H1 (cell line): ENCODE data around the gene SHC3. TPM values are rescaled to one million over a fixed set of nuclear protein-coding genes. Genes with fewer than 3 reads are reported as not detected.

ENCODE experiments used
- CTCF ChIA-PET: fragments of 300-600 bp; sonication (Branson Sonifier 250); formaldehyde crosslinking; loops from one replicate; lab custom pipeline; 2021; ENCODE audit not compliant: partially characterized antibody; lab: Charles Lee
- POLR2A ChIA-PET: fragments of 300-600 bp; sonication (Branson Sonifier 250); formaldehyde crosslinking; loops from one replicate; lab custom pipeline; 2021; ENCODE audit warnings: inconsistent platforms; ENCODE audit not compliant: partially characterized antibody; lab: Charles Lee
- DNase-seq, 2 experiments: peaks; one replicate each; pipeline versions ENCODE4 v3.0.0 to v3.0.0-alpha.2; 2010 to 2022; ENCODE audit warnings: low spot score in 2 of 2, low read depth in 1 of 2, mixed read lengths in 1 of 2
- FAIRE-seq: peaks from 2 replicates; lab custom pipeline; 2011; peaks lifted over from hg19 to GRCh38; lab: Jason Lieb, UNC
- H2AFZ ChIP-seq: 2 replicates; pipeline ENCODE4 v1.8.1; 2012; ENCODE audit warnings: low read length, inconsistent platforms
- H2AK5ac ChIP-seq: 2 replicates; pipeline ENCODE4 v1.6.1; 2013; ENCODE audit warnings: low read depth, low read length
- H2BK120ac ChIP-seq: replicated peaks from 2 replicates; pipeline ENCODE3; 2013; ENCODE audit warnings: low read depth, low read length, inconsistent platforms
- H2BK12ac ChIP-seq: 2 replicates; pipeline ENCODE4 v1.6.1; 2013; ENCODE audit warnings: low read depth, low read length
- H2BK15ac ChIP-seq: 2 replicates; pipeline ENCODE4 v1.6.1; 2013; ENCODE audit warnings: low read length
- H2BK20ac ChIP-seq: 2 replicates; pipeline ENCODE4 v1.6.1; 2013; ENCODE audit warnings: low read length
- H2BK5ac ChIP-seq: 2 replicates; pipeline ENCODE4 v1.6.1; 2013; ENCODE audit warnings: low read depth, low read length
- H3K14ac ChIP-seq: 2 replicates; pipeline ENCODE4 v1.6.1; 2013; ENCODE audit warnings: inconsistent platforms; ENCODE audit not compliant: insufficient read length
- H3K18ac ChIP-seq: 2 replicates; pipeline ENCODE4 v1.6.1; 2013; ENCODE audit warnings: low read length; ENCODE audit errors: extremely low read depth
- H3K23ac ChIP-seq: 2 replicates; pipeline ENCODE4 v1.6.1; 2013; ENCODE audit warnings: inconsistent platforms; ENCODE audit not compliant: insufficient read length
- H3K23me2 ChIP-seq: 2 replicates; pipeline ENCODE4 v1.6.1; 2013; ENCODE audit warnings: low read depth, low read length
- H3K27ac ChIP-seq: 2 replicates; pipeline ENCODE4 v1.6.1; 2011; ENCODE audit warnings: low read depth, low read length, inconsistent platforms
- H3K27me3 ChIP-seq, 4 experiments: replicated peaks in 1 of 4; 1 replicate in 1 of 4; 2 replicates in 3 of 4; pipeline versions ENCODE4 v1.6.1 to v1.8.1; 2011 to 2013; ENCODE audit warnings: low read length in 3 of 4, mild to moderate bottlenecking in 3 of 4, inconsistent platforms in 2 of 4, mixed read lengths in 2 of 4, moderate library complexity in 1 of 4; ENCODE audit not compliant: control insufficient read depth in 3 of 4, insufficient read depth in 3 of 4; ENCODE audit errors: extremely low read depth in 1 of 4
- H3K36me3 ChIP-seq, 4 experiments: 2 replicates each; pipeline versions ENCODE4 v1.6.1 to v1.8.1; 2011 to 2013; ENCODE audit warnings: mild to moderate bottlenecking in 4 of 4, low read length in 3 of 4, moderate library complexity in 2 of 4, control low read depth in 1 of 4, inconsistent platforms in 1 of 4; ENCODE audit not compliant: insufficient read depth in 4 of 4, control insufficient read depth in 2 of 4
- H3K4ac ChIP-seq: replicated peaks from 2 replicates; pipeline ENCODE3; 2013; ENCODE audit warnings: low read length, low read depth, mixed read lengths, inconsistent platforms; ENCODE audit not compliant: insufficient read length
- H3K4me1 ChIP-seq, 4 experiments: replicated peaks in 1 of 4; 1 replicate in 1 of 4; 2 replicates in 3 of 4; pipeline versions ENCODE4 v1.6.1 to v1.8.1; 2011 to 2013; ENCODE audit warnings: low read length in 3 of 4, inconsistent platforms in 2 of 4, mixed read lengths in 1 of 4; ENCODE audit not compliant: insufficient read depth in 4 of 4, control insufficient read depth in 3 of 4
- H3K4me2 ChIP-seq, 2 experiments: 2 replicates each; pipeline versions ENCODE4 v1.6.1 to v1.8.1; 2011 to 2013; ENCODE audit warnings: low read depth in 2 of 2, low read length in 2 of 2, control low read depth in 1 of 2, inconsistent platforms in 1 of 2, mild to moderate bottlenecking in 1 of 2; ENCODE audit not compliant: insufficient read depth in 1 of 2
- H3K4me3 ChIP-seq, 4 experiments: fragments of 200-600, 300-600 bp in 1 of 4; sonication (generic), shearing (Covaris generic), sonication (Bioruptor Twin) in 1 of 4; 2 replicates each; pipeline versions ENCODE4 v1.5.1 to v1.8.1; 2011 to 2016; ENCODE audit warnings: low read length in 4 of 4, low read depth in 3 of 4, control low read depth in 2 of 4, inconsistent platforms in 2 of 4, mild to moderate bottlenecking in 2 of 4, mixed read lengths in 1 of 4, moderate library complexity in 1 of 4; ENCODE audit not compliant: insufficient read depth in 2 of 4; ENCODE audit errors: extremely low read depth in 1 of 4
- H3K56ac ChIP-seq: replicated peaks from 2 replicates; pipeline ENCODE3; 2013; ENCODE audit warnings: low read depth, mild to moderate bottlenecking, mixed read lengths, low read length, inconsistent platforms; ENCODE audit not compliant: insufficient read length
- H3K79me1 ChIP-seq: 2 replicates; pipeline ENCODE4 v1.6.1; 2013; ENCODE audit warnings: low read depth, low read length, control low read depth
- H3K79me2 ChIP-seq, 2 experiments: 2 replicates each; pipeline versions ENCODE4 v1.6.1 to v1.8.1; 2012 to 2013; ENCODE audit warnings: low read length in 2 of 2, mild to moderate bottlenecking in 2 of 2, inconsistent platforms in 1 of 2; ENCODE audit not compliant: insufficient read depth in 2 of 2, control insufficient read depth in 1 of 2
- H3K9ac ChIP-seq, 4 experiments: replicated peaks in 1 of 4; 1 replicate in 1 of 4; 2 replicates in 3 of 4; pipeline versions ENCODE4 v1.6.1 to v1.8.1; 2011 to 2013; ENCODE audit warnings: low read depth in 3 of 4, low read length in 3 of 4, control low read depth in 2 of 4, mild to moderate bottlenecking in 2 of 4, moderate library complexity in 2 of 4, inconsistent platforms in 1 of 4; ENCODE audit errors: extremely low read depth in 1 of 4
- H3K9me3 ChIP-seq, 2 experiments: 2 replicates each; pipeline versions ENCODE4 v1.6.1 to v1.8.1; 2012 to 2013; ENCODE audit warnings: mild to moderate bottlenecking in 2 of 2, moderate library complexity in 2 of 2, control low read depth in 1 of 2, inconsistent platforms in 1 of 2, low read depth in 1 of 2, low read length in 1 of 2, mixed read lengths in 1 of 2; ENCODE audit not compliant: insufficient read depth in 2 of 2
- H4K20me1 ChIP-seq, 2 experiments: replicated peaks in 1 of 2; 2 replicates each; pipeline versions ENCODE3 to v1.8.1; 2011 to 2013; ENCODE audit warnings: inconsistent platforms in 2 of 2, low read length in 2 of 2, mild to moderate bottlenecking in 1 of 2; ENCODE audit not compliant: insufficient read depth in 2 of 2, control insufficient read depth in 1 of 2
- H4K5ac ChIP-seq: 2 replicates; pipeline ENCODE4 v1.6.1; 2013; ENCODE audit warnings: low read length, low read depth, mixed read lengths, inconsistent platforms; ENCODE audit not compliant: insufficient read length
- H4K8ac ChIP-seq: 2 replicates; pipeline ENCODE4 v1.8.0; 2013; ENCODE audit warnings: mild to moderate bottlenecking, moderate library complexity, low read length, inconsistent platforms; ENCODE audit not compliant: insufficient read depth; ENCODE audit errors: extremely low read depth
- H4K91ac ChIP-seq: replicated peaks from 2 replicates; pipeline ENCODE3; 2013; ENCODE audit warnings: low read length, mixed read lengths, inconsistent platforms; ENCODE audit not compliant: insufficient read length
- CBX8 ChIP-seq: fragments of 300-800, 300-1000 bp; sonication (generic); IDR thresholded peaks from 2 replicates; pipeline ENCODE4 v1.7.1; 2016; ENCODE audit warnings: low read depth, low read length, borderline replicate concordance
- CEBPB ChIP-seq: IDR thresholded peaks from 2 replicates; pipeline ENCODE4 v1.6.1; 2012; ENCODE audit warnings: low read depth, low read length
- CTCF ChIP-seq, 3 experiments: IDR thresholded peaks; 1 replicate in 2 of 3; 2 replicates in 1 of 3; pipeline versions ENCODE4 v1.5.1 to v1.6.1; 2011; ENCODE audit warnings: low read length in 3 of 3, mild to moderate bottlenecking in 3 of 3, inconsistent platforms in 2 of 3, low read depth in 1 of 3, moderate library complexity in 1 of 3; ENCODE audit not compliant: insufficient read depth in 1 of 3; ENCODE audit errors: control extremely low read depth in 1 of 3
- GTF2F1 ChIP-seq: IDR thresholded peaks from 2 replicates; pipeline ENCODE4 v1.6.1; 2012; ENCODE audit warnings: low read depth, low read length, improper control_type of control experiment, borderline replicate concordance
- JUND ChIP-seq: IDR thresholded peaks from 2 replicates; pipeline ENCODE4 v1.6.1; 2011; ENCODE audit warnings: mild to moderate bottlenecking, improper control_type of control experiment, low read length
- POLR2A ChIP-seq, 2 experiments: IDR thresholded peaks; 1 replicate in 1 of 2; 2 replicates in 1 of 2; pipeline ENCODE4 v1.6.1; 2011; ENCODE audit warnings: low read depth in 2 of 2, low read length in 2 of 2, mild to moderate bottlenecking in 2 of 2; ENCODE audit errors: control extremely low read depth in 1 of 2
- RNF2 ChIP-seq: fragments of 200-900, 300-1000 bp; sonication (generic); IDR thresholded peaks from 2 replicates; pipeline ENCODE4 v1.7.1; 2016; ENCODE audit warnings: borderline replicate concordance, low read depth, mild to moderate bottlenecking, antibody characterized with exemption, low read length; ENCODE audit not compliant: poor library complexity, severe bottlenecking; ENCODE audit errors: missing control alignments
- SIRT6 ChIP-seq: IDR thresholded peaks from one replicate; pipeline ENCODE4 v1.7.1; 2012; ENCODE audit warnings: low read length, inconsistent platforms
- TCF12 ChIP-seq: IDR thresholded peaks from 2 replicates; pipeline ENCODE4 v1.6.1; 2011; ENCODE audit warnings: low read depth, mild to moderate bottlenecking, low read length
- ZNF274 ChIP-seq: IDR thresholded peaks from 2 replicates; pipeline ENCODE4 v1.7.0; 2012; ENCODE audit warnings: low read length, borderline replicate concordance; ENCODE audit errors: extremely low read depth
- WGBS, 2 experiments: shearing (Covaris generic) in 1 of 2; methylation state at CpG; one replicate each; pipeline versions ENCODE4 v1.1.6 to v1.1.7; 2013 to 2015; ENCODE audit warnings: low lambda C conversion rate in 2 of 2, mixed read lengths in 2 of 2, inconsistent platforms in 1 of 2, low coverage in 1 of 2, missing lambda C conversion rate in 1 of 2; ENCODE audit not compliant: insufficient replicate concordance in 2 of 2, insufficient coverage in 1 of 2, insufficient read length in 1 of 2; ENCODE audit errors: extremely low coverage in 1 of 2, missing lambda C conversion rate in 1 of 2; 5-methylcytosine and 5-hydroxymethylcytosine counted together
- polyA plus RNA-seq, 7 experiments: library from polyadenylated mRNA; depleted of rRNA in 3 of 7; stranded (reverse) in 5 of 7; unstranded in 2 of 7; fragments of >200 nt in 5 of 7; fragments of 200-250 nt in 2 of 7; gene quantifications; 1 replicate in 5 of 7; 2 replicates in 1 of 7; 4 replicates in 1 of 7; pipeline versions ENCODE4 v1.2.1 to v1.2.3, GENCODE V29; 2011 to 2013; ENCODE audit warnings: missing spikeins in 2 of 7, mixed read lengths in 2 of 7
- total RNA-seq: library from RNA; stranded (reverse); fragmentation: NEBNext Ultra II Directional; extraction: Animal tissue kit (Norgen Biotek cat#: 25700); gene quantifications from 2 replicates; pipeline ENCODE4 v1.2.1, GENCODE V29; 2021

Gene SHC3
- total and polyA plus RNA-seq, 2 of the 8 experiments (the other 6 are each of a cell fraction or from before 2014, with no cell fraction given) = 1.4 to 7.1 TPM

GRCh38 chr9:89054865-89055495 lies 123.6 kb downstream of the SHC3 start:
- Histone ChIP-seq H3K79me2 (no peaks in the 10 kb centered on the region), H2AFZ (no peak overlapping the region), H3K9ac (no peak overlapping the region), H3K4ac (no peak overlapping the region), H2BK120ac (no peak overlapping the region), H2BK12ac (no peak overlapping the region), H3K4me2 (no peak overlapping the region), H3K18ac (no peak overlapping the region), H2BK20ac (no peak overlapping the region), H3K4me1 (no peaks in the 10 kb centered on the region), H3K9me3 (peaks cover 7 to 16% of the 10 kb centered on the region in 2 experiments; a peak in 2 of 4 replicates), H2AK5ac (no peak overlapping the region), H3K23me2 (peaks cover 21% of the 10 kb centered on the region; the same call in 1 of the 2 replicates), H4K91ac (no peak overlapping the region), H3K4me3 (no peak overlapping the region), H4K8ac (no peak overlapping the region), H3K23ac (no peak overlapping the region), H2BK5ac (no peak overlapping the region), H4K5ac (no peak overlapping the region), H3K14ac (no peak overlapping the region), H3K27me3 (no peaks in the 10 kb centered on the region), H4K20me1 (no peaks in the 10 kb centered on the region), H3K27ac (no peak overlapping the region), H3K79me1 (no peaks in the 10 kb centered on the region), H3K36me3 (no peaks in the 10 kb centered on the region; a peak in 1 of 8 replicates), H3K56ac (no peak overlapping the region), H2BK15ac (no peak overlapping the region)
- DNase-seq = no peak
- FAIRE-seq = no peak
- 94% methylated on average over 8 of the region's 8 CpGs; no CpG with 5 or more reads in 1 of the 2 experiments for WGBS, 2 experiments
- CTCF ChIA-PET = interaction anchor here (0.6 kb wide), 1 partner anchor 44 kb away, joined by 3 read pairs; no protein-coding TSS in a partner anchor
- POLR2A ChIA-PET = no interaction called here
- TF ChIP-seq CEBPB (no peak), JUND (no peak), GTF2F1 (no peak), SIRT6 (no peak), TCF12 (no peak), CBX8 (no peak), ZNF274 (no peak), POLR2A (IDR thresholded peaks at IDR 0.05; ENCODE audit: control extremely low read depth in 1 of 2, low read depth in 2 of 2, low read length in 2 of 2) (no peak), RNF2 (no peak), CTCF (IDR thresholded peaks at IDR 0.05; ENCODE audit: control extremely low read depth in 1 of 3, insufficient read depth in 1 of 3, low read depth in 1 of 3, low read length in 3 of 3) (no peak)
